ENCODE results near the gene CCDC180. TPM values are rescaled to one million over a fixed set of nuclear protein-coding genes. Genes with fewer than 3 reads are reported as not detected.
"Not testable (repeated sequence)": the region's sequence is repeated elsewhere in the genome, so short reads cannot be mapped to it uniquely, and the experiment has no call there.

Gene CCDC180
- total RNA-seq, 1 donor from 2014 or later: 0.83 TPM

GRCh38 chr9:97314503-97314902 is 7.0 kb downstream of the CCDC180 start:
- intact Hi-C loops (cut with micrococcal nuclease): no loop called here
- DNase-seq (ENCODE audit: low spot score): no peak
- Mint-ChIP-seq H3K4me1 (ENCODE audit: low read depth) (peaks cover 4% of the 10 kb centered on the region), H3K36me3 (ENCODE audit: low read depth) (no peaks in the 10 kb centered on the region), H3K27ac (no peak overlapping the region), H3K4me3 (no peak overlapping the region), H3K9me3 (no peaks in the 10 kb centered on the region), H3K27me3 (ENCODE audit: insufficient read depth) (no peaks in the 10 kb centered on the region)

- DNase-seq (ENCODE audit: low spot score): no peak
- H3K9me3 Mint-ChIP-seq: no peaks in the 10 kb centered on the region
- H3K4me1 Mint-ChIP-seq (ENCODE audit: low read depth): peaks cover 6% of the 10 kb centered on the region
- H3K27ac Mint-ChIP-seq: no peak overlapping the region
- H3K4me3 Mint-ChIP-seq: no peak overlapping the region
- intact Hi-C loops (cut with micrococcal nuclease): no loop called here
- no peaks in the 10 kb centered on the region for H3K36me3 Mint-ChIP-seq (ENCODE audit: low read depth)
- no peaks in the 10 kb centered on the region for H3K27me3 Mint-ChIP-seq (ENCODE audit: insufficient read depth)
Measured at GRCh38 chr9:97315550-97315949, 8.1 kb downstream of the CCDC180 start.

GRCh38 chr9:97316904-97317303 is 9.4 kb downstream of the CCDC180 start:
- Mint-ChIP-seq H3K27me3 (ENCODE audit: insufficient read depth) (no peaks in the 10 kb centered on the region), H3K4me3 (no peak overlapping the region), H3K4me1 (ENCODE audit: low read depth) (peaks cover 6% of the 10 kb centered on the region), H3K36me3 (ENCODE audit: low read depth) (no peaks in the 10 kb centered on the region), H3K27ac (no peak overlapping the region), H3K9me3 (no peaks in the 10 kb centered on the region)
- intact Hi-C loops (cut with micrococcal nuclease): no loop called here
- no peak for DNase-seq (ENCODE audit: low spot score)

GRCh38 chr9:97318433-97318832 is 11.0 kb downstream of the CCDC180 start:
- intact Hi-C loops (cut with micrococcal nuclease): no loop called here

GRCh38 chr9:97319395-97319794 is 11.9 kb downstream of the CCDC180 start:
- Mint-ChIP-seq H3K4me1 (ENCODE audit: low read depth) (peaks cover 6% of the 10 kb centered on the region), H3K27me3 (ENCODE audit: insufficient read depth) (no peaks in the 10 kb centered on the region), H3K36me3 (ENCODE audit: low read depth) (no peaks in the 10 kb centered on the region), H3K9me3 (no peaks in the 10 kb centered on the region), H3K4me3 (no peak overlapping the region), H3K27ac (no peak overlapping the region)
- intact Hi-C loops (cut with micrococcal nuclease): no loop called here
- no peak for DNase-seq (ENCODE audit: low spot score)

More at GRCh38 chr9:97318433-97318832, 11.0 kb downstream of the CCDC180 start:
- H3K4me1 Mint-ChIP-seq (ENCODE audit: low read depth): peaks cover 6% of the 10 kb centered on the region
- no peak overlapping the region for H3K27ac Mint-ChIP-seq
- H3K9me3 Mint-ChIP-seq: no peaks in the 10 kb centered on the region
- no peak overlapping the region for H3K4me3 Mint-ChIP-seq
- no peaks in the 10 kb centered on the region for H3K36me3 Mint-ChIP-seq (ENCODE audit: low read depth)
- H3K27me3 Mint-ChIP-seq (ENCODE audit: insufficient read depth): no peaks in the 10 kb centered on the region
- DNase-seq (ENCODE audit: low spot score): no peak

GRCh38 chr9:97320080-97320642 is 12.7 kb downstream of the CCDC180 start:
- DNase-seq (ENCODE audit: low spot score): no peak
- H3K9me3 Mint-ChIP-seq: no peaks in the 10 kb centered on the region
- intact Hi-C loops (cut with micrococcal nuclease): no loop called here
- no peak overlapping the region for H3K27ac Mint-ChIP-seq
- H3K36me3 Mint-ChIP-seq (ENCODE audit: low read depth): no peaks in the 10 kb centered on the region
- peaks cover 6% of the 10 kb centered on the region for H3K4me1 Mint-ChIP-seq (ENCODE audit: low read depth)
- no peaks in the 10 kb centered on the region for H3K27me3 Mint-ChIP-seq (ENCODE audit: insufficient read depth)
- no peak overlapping the region for H3K4me3 Mint-ChIP-seq

GRCh38 chr9:97321251-97321650 is 13.8 kb downstream of the CCDC180 start:
- peaks cover 6% of the 10 kb centered on the region for H3K4me1 Mint-ChIP-seq (ENCODE audit: low read depth)

GRCh38 chr9:97321691-97322090 is 14.2 kb downstream of the CCDC180 start:
- no peaks in the 10 kb centered on the region for H3K36me3 Mint-ChIP-seq (ENCODE audit: low read depth)
- H3K9me3 Mint-ChIP-seq: no peaks in the 10 kb centered on the region
- intact Hi-C loops (cut with micrococcal nuclease): no loop called here
- H3K27ac Mint-ChIP-seq: no peak overlapping the region
- DNase-seq (ENCODE audit: low spot score): no peak
- H3K27me3 Mint-ChIP-seq (ENCODE audit: insufficient read depth): no peaks in the 10 kb centered on the region
- peaks cover 6% of the 10 kb centered on the region for H3K4me1 Mint-ChIP-seq (ENCODE audit: low read depth)
- H3K4me3 Mint-ChIP-seq: no peak overlapping the region

More at GRCh38 chr9:97321251-97321650, 13.8 kb downstream of the CCDC180 start:
- no peak for DNase-seq (ENCODE audit: low spot score)
- Mint-ChIP-seq H3K27ac (no peak overlapping the region), H3K36me3 (ENCODE audit: low read depth) (no peaks in the 10 kb centered on the region), H3K27me3 (ENCODE audit: insufficient read depth) (no peaks in the 10 kb centered on the region), H3K9me3 (no peaks in the 10 kb centered on the region), H3K4me3 (no peak overlapping the region)
- intact Hi-C loops (cut with micrococcal nuclease): no loop called here

GRCh38 chr9:97322105-97322504 is 14.6 kb downstream of the CCDC180 start:
- intact Hi-C loops (cut with micrococcal nuclease): no loop called here
- H3K27me3 Mint-ChIP-seq (ENCODE audit: insufficient read depth): no peaks in the 10 kb centered on the region
- H3K27ac Mint-ChIP-seq: no peak overlapping the region
- H3K4me3 Mint-ChIP-seq: no peak overlapping the region
- no peaks in the 10 kb centered on the region for H3K9me3 Mint-ChIP-seq
- DNase-seq (ENCODE audit: low spot score): no peak
- H3K4me1 Mint-ChIP-seq (ENCODE audit: low read depth): peaks cover 6% of the 10 kb centered on the region
- no peaks in the 10 kb centered on the region for H3K36me3 Mint-ChIP-seq (ENCODE audit: low read depth)

- Mint-ChIP-seq H3K27me3 (ENCODE audit: insufficient read depth) (no peaks in the 10 kb centered on the region), H3K27ac (no peak overlapping the region), H3K4me1 (ENCODE audit: low read depth) (no peaks in the 10 kb centered on the region), H3K36me3 (ENCODE audit: low read depth) (no peaks in the 10 kb centered on the region), H3K4me3 (no peak overlapping the region), H3K9me3 (no peaks in the 10 kb centered on the region)
- intact Hi-C loops (cut with micrococcal nuclease): no loop called here
- DNase-seq (ENCODE audit: low spot score): no peak
Measured at GRCh38 chr9:97324954-97325353, 17.5 kb downstream of the CCDC180 start.

GRCh38 chr9:97327562-97327961 is 20.1 kb downstream of the CCDC180 start:
- intact Hi-C loops (cut with micrococcal nuclease): no loop called here
- DNase-seq (ENCODE audit: low spot score): no peak
- Mint-ChIP-seq H3K27ac (no peak overlapping the region), H3K4me1 (ENCODE audit: low read depth) (no peaks in the 10 kb centered on the region), H3K9me3 (no peaks in the 10 kb centered on the region), H3K27me3 (ENCODE audit: insufficient read depth) (no peaks in the 10 kb centered on the region), H3K4me3 (no peak overlapping the region), H3K36me3 (ENCODE audit: low read depth) (no peaks in the 10 kb centered on the region)

GRCh38 chr9:97332993-97333392 is 25.5 kb downstream of the CCDC180 start:
- Mint-ChIP-seq H3K36me3 (ENCODE audit: low read depth) (peaks cover 2% of the 10 kb centered on the region), H3K4me3 (no peak overlapping the region), H3K27ac (no peak overlapping the region), H3K27me3 (ENCODE audit: insufficient read depth) (no peaks in the 10 kb centered on the region), H3K9me3 (peaks cover 7% of the 10 kb centered on the region), H3K4me1 (ENCODE audit: low read depth) (no peaks in the 10 kb centered on the region)
- intact Hi-C loops (cut with micrococcal nuclease): no loop called here
- no peak for DNase-seq (ENCODE audit: low spot score)

GRCh38 chr9:97335622-97336021 is 28.2 kb downstream of the CCDC180 start:
- DNase-seq (ENCODE audit: low spot score); intact Hi-C loops (cut with micrococcal nuclease); H3K4me1 Mint-ChIP-seq (ENCODE audit: low read depth); H3K27ac Mint-ChIP-seq; H3K4me3 Mint-ChIP-seq; H3K27me3 Mint-ChIP-seq (ENCODE audit: insufficient read depth); H3K36me3 Mint-ChIP-seq (ENCODE audit: low read depth): not testable (repeated sequence)
- peaks cover 12% of the 10 kb centered on the region for H3K9me3 Mint-ChIP-seq

GRCh38 chr9:97348871-97349270 is 41.4 kb downstream of the CCDC180 start:
- no peaks in the 10 kb centered on the region for H3K36me3 Mint-ChIP-seq (ENCODE audit: low read depth)
- no peak for DNase-seq (ENCODE audit: low spot score)
- H3K27me3 Mint-ChIP-seq (ENCODE audit: insufficient read depth): no peaks in the 10 kb centered on the region
- H3K4me1 Mint-ChIP-seq (ENCODE audit: low read depth): no peaks in the 10 kb centered on the region
- no peaks in the 10 kb centered on the region for H3K9me3 Mint-ChIP-seq
- intact Hi-C loops (cut with micrococcal nuclease): no loop called here
- H3K4me3 Mint-ChIP-seq: no peak overlapping the region
- no peak overlapping the region for H3K27ac Mint-ChIP-seq

All from activated T-helper 1 cell treated with anti-CD3 and anti-CD28 coated beads, Interleukin-12 subunit alpha, Interleukin-12 subunit beta, Interleukin-2, Interleukin-4 antibody, amounts not matched to agents 30 ng/mL and 10 ng/mL and 1 ng/mL, durations not matched to agents 14 hours and 24 hours and 36 hours (primary cell).